ENCODE results near the gene PRKCSH.

GRCh38 chr19:11499890-11500420, 64.5 kb downstream of the PRKCSH start:
- TF ChIP-seq POLR2A (IDR thresholded peaks at IDR 0.05) (no peak), CTCF (IDR thresholded peaks at IDR 0.05) (no peak)

All from esophagus squamous epithelium (tissue), 4 donors.